NCI-H1417 treated with DMSO at 0.1 percent for 48 hours (cell line): ENCODE measurements around the gene TLCD3B.
A peak's percentile ranks its signal among the peaks of the same experiment; 100 is the strongest.

Experiments
- DNase-seq: peaks from one replicate; lab custom pipeline; 2025; lab: John Stamatoyannopoulos, UW

Gene TLCD3B

DNA sequence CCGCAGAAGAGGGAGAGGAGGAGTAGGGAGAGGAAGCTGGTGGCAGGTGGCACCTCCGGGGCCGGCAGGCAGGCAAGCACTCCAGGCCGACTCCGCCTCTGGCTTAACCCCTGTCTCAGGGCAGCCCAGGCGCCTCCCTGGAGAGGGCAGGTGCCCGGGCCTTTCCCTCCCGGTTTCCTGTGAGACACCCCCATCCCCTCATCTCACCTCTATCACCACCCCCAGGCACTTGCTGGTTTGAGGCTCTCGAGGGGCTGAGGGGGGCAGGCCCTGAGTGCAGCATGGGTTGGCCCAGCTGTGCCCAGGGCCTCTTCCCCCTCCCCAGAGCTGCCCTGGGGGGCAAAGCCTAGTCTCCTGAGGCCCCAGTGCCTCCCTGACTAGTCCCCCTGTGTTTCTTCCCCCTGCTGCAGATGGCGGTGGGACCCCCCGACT is 26.2 kb downstream of the TLCD3B start:
- DNase-seq: no peak

DNA sequence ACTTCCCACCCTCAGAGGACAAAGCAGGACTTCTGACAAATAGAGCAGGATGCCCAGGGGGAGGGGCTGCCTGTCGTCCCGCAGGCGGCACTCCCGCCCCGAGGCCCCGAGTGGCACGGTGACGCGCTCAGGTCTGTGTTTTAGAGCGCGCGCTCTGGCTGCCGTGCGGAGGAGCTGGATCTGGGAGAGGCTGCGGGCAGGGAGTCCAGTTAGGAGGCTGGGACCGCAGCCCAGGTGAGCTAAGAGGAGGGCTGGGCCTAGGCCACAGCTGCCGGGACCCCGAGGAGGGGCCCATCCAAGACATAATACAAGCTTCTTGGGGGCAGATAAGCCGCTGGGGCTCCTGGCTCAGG is 26.7 kb downstream of the TLCD3B start:
- DNase-seq: no peak

DNA sequence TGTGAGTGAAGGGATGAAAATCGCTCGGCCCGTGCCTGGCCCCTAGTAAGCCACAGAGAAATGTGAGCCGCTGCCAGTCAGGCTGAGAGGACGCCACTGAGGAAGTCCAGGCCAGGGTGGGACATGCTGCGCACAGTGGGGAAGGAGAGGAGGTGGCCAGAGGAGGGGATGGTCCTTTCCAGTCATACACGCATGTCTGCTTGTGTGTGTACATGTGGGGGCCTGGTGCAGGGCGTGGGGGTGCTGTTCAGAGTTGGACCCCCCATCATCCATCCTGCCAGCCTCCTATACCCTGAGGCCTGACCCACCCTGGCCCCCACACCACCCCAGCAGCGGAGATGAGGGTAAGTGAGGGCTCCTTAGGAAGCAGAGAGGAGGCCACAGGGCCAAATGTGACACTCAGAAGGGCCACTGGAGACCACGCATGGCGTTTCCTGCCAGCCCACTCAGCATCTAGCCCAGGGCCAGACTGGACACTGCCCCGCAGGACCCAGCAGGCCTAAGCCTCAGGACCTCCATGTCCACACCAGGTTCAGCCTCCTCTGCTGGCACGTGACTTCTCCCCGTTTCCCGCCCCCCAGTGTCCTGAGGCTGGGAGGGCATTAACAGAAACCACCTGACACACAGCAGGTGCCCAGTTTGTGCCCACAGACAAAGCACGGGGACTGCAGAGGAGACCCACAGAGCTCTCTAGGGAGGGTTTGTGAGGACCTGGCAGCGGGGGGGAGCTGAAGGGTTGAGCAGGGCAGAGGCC is 27.2 kb downstream of the TLCD3B start:
- DNase-seq: no peak

DNA sequence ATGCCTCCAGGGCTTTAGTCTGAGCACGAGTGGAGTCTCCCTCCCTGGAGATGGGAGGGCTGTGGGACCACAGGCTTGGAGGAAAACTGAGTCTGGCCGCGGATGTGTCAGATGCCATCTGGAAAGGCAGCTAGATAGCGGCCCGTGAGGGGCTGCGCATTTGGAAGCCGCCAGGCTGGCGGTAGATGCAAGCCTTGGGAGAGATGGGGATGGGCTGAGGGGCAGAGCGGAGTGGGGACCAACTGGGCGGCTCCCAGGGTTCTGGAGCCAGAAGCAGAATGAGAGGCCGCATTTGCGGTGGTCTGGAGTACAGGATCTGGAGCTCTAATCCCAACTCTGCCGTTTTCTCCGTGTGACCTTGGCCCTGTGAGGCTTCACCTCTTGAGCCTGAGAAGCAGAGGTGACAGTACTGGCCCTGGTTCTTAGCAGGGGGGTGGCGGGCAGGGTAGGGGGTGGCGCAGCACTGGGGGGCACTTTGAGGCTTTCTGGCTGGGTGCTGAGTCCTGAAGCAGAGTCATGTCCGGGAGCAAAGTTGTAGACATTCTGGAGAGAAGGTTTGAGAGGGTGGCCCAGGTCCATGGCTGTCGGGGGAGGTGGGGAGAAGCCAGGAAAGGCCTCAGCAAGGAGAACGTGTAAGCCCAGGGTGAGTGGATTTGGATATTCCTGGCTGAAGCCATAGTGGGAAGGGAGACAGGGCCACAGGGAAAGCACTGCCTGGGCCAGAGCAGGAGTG is 28.3 kb downstream of the TLCD3B start:
- DNase-seq: no peak

DNA sequence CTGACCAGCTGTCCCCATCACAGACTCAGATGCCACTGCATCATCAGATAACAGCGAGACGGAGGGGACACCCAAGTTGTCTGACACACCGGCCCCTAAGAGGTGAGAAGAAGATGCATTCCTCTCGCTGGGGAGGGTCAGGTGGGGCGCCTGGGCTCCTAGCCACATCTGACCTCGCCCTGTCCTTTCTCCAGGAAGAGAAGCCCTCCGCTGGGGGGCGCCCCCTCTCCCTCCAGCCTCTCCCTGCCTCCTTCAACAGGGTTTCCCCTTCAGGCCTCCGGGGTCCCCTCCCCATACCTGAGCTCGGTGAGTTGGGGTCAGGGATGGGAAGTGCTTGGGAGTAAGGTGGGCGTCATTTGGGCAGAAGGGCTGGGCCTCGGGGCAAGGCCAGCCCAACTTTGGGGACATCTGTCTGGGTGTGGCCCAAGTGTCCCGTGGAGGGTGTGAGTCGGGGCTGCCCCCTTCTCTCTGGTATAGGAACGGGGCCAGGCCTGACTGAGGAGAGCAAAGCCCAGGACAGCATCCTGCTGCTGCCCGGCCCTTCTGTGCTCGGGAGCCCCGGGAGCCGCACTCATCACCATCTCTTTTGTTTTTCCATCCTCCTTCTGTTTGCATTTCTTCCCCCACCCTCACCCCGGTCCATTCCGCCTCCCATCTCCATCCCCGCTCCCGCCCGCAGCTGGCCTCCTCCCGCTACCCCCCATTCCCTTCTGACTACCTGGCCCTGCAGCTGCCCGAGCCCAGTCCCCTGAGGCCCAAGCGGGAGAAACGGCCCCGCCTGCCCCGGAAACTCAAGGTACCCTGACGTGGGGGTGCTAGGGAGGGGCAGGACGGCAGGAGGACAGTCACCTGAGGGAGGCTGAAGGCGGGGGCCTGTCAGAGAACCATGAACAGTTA is 30.1 kb downstream of the TLCD3B start:
- no peak for DNase-seq

DNA sequence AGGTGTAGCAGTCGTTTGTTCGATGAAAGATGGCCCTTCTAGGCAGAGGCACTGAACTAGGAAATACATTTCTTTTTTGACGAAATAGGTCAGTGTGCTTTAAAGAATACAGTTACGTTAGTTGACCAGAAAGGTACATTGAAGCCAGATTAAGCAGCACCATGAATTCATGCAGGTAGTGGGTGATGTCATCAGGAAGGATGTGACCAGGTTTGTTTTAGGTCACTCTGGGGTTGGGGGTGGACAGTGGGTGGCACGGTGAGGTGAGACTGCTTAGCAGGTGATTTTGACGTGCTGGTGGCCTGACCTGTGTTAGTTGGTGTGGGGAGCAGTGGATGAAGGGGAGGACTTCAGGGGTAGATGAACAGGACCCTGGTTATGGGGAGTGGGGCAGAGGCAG is 31.5 kb downstream of the TLCD3B start:
- DNase-seq: no peak

DNA sequence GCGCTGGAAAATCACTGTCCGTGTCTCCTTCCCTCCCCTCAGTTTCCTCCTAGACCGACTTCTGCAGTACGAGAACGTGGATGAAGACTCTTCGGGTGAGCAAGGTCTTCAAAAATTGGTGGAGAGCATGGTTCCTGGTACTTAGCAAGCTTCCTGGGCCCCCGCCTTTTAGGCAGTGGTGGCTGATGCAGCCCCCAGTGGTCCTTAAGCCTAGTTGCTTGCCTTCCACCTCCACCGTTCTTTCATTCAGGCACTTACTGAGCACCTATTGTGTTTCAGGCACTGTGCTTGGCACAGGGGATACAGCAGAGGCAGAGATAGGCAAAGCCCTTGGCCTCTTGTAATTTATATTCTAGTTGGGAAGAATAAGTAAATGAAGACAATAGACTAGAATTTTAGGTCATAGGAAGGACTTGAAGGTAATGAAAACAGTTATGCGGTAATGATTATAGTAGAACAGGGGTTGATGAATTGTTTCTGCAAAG is 34.3 kb downstream of the TLCD3B start:
- DNase-seq: no peak

DNA sequence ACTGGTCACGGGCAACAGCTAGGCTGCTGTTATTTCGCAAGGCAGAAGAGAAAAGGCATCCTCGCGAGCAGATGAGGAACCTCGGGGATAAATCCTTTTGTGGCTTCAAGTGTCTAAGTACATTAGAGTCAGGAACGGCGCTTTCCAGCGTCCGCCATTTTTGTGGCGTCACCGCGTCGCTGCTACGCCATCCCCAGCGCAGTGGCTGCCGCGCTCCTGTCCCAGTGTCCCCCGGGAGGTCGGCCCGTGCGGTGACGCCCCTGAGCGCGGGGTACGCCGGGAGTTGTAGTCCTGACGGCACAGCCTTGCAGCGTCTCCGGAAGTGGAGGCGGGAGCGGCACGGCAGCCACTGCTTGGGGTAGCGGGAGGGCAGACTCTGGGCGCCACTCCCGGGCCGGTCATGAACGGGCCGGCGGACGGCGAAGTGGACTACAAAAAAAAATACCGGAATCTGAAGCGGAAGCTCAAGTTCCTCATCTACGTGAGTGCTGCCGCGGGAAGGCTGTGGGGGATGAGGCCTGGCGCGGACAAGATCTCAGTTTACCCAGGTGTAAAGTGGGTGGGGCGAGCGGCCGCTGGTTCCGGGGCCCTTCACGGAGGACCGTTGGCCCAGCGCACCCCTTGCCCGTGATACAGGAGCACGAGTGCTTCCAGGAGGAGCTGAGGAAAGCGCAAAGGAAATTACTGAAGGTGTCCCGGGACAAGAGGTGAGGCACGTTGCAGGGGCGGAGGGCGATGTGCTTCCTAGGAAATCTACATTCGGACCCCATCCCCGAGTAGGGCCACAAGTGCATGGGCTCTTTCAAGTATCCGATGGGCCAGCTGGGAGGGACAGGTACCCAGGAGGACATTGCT is 34.9 kb downstream of the TLCD3B start, which contains the start of gene INO80E:
Gene INO80E, plus strand, starts transcription at position 331 of the 855 bp plus-strand sequence. Its CDS starts 70 bp downstream, at position 401.
- DNase-seq: peak; percentile 78

DNA sequence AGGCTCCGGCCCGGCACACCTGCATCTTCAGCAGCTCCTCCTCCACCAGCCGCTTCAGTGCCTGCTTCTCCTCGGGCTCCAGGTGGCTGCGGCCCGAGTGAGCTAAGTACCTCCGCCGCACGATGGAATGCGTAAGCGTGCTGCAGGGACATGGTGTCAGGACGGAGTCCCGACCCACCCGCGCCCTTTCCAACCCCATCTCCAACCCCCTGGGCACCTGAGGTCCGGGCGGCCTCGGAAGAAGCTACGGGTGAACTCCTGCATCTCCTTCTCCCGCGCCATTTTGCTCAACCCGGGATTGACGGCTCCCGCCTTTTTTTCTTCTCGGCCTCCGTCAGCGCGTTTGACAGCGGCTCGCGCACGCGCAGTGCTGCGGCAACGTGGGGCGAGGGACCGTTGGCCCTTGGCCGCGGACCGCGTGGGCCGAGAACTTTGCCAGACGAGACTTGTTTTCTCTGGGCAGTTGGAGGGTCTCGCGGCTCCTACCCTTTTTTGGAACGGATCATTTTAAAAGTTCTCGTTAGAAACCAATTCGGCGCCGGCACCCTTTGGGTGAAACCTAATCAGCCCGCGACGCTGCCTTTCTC is 35.7 kb downstream of the TLCD3B start, which contains the start of gene HIRIP3:
Gene HIRIP3, minus strand, starts transcription at position 294 of the 587 bp plus-strand sequence. Its CDS starts 12 bp downstream, at position 282.
- DNase-seq: peak; percentile 54

DNA sequence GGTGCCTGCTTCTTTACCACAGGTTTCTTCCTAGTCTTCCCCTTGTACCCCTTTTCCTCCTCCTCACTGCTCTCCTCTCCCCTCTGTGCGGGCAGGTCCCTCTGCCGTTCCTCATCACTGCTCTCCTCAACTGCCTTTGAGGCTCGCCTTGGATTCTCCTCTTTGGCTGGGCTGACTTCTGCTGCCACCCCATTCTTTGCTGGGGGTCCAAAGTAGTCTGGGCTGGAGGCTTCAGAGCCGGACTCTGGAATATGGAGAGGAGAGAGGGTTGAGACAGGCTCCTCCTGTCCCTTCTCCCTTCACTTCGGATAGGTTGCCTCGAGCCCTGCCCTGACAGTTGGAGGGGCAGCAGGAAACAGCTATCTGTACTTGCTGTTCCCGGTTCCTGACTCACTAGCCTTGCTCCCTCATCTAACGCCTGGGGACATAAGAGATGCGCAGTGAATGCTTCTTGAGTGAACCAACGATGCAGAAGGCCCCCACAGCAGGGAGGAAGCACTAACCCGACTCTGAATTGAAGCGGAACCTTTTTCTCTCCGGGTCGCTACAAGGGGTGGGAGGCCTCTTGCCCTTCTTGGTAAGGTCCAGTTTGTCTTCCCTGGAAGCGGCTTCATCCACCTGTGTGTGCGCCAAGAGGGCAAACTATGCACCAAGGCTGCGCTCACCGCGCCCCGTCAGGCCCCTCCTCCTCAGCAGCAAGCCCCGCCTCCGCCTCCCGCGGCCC is 36.3 kb downstream of the TLCD3B start:
- no peak for DNase-seq

DNA sequence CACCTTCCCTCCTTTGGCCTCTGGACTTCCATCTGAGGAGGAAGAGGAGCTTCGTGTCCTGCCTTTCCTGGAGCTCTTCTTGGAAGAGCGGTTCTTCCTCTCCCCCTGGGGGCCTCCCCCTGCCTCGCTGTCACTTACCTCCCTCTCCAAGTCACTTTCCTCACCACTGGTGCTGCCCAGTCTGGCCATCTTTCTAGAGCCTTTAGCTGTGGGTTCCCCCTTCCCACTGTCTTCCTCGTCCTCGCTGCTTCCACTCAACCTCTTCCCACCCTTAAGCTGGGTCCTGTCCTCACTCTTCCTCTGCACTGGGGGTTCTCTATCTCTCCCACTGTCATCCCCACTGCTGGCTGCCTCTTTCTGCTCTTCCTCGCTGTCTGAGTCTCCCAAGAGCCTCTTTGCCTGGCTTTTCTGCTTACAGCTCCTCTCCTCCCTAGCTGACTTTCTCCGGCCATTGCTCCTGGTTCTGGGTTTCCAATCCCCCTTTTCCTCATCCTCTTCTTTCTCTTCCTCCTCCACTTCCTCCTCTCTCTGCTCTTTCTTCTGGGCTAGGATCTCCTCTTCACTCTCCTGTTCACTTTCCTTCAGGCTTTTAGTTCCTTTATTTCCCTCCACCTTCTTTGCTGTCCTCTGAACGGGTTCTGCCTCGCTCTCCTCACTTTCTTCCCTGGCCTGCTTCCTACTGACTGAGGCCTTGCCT is 37.0 kb downstream of the TLCD3B start:
- DNase-seq: no peak

DNA sequence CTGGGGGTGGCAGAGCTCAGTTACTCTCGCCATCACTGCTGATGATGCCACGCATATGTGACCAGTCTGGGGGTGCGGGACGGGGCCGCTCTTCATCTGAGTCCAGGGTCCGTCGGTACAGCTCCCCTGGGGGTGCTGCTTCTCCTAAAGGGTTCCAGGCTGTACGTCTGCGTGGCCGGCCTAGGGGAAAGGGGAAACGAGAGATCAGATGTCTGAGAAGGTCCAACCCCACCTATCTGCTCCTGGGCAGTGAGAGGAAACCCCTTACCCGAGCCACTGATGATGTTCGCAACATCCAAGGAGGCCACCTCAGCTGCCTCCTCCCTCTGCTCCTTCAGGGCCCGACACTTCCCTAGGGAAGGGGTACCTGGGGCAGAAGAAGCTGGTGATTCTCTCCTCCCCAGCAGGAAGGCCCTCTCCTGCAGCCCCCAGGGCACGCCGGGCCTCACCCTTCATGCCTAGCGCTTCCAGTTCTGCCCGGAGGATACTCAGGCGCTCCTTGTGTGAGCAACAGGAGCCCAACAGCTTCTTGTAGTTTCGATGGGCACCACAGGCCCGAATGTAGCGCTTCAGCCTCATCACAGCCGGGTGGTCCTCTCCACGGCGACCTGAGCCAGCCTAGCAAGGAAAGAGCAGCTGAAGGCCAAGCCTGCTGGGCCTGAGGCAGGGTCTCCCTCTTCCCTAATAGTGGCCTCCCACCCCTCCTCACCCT is 37.7 kb downstream of the TLCD3B start:
- no peak for DNase-seq

DNA sequence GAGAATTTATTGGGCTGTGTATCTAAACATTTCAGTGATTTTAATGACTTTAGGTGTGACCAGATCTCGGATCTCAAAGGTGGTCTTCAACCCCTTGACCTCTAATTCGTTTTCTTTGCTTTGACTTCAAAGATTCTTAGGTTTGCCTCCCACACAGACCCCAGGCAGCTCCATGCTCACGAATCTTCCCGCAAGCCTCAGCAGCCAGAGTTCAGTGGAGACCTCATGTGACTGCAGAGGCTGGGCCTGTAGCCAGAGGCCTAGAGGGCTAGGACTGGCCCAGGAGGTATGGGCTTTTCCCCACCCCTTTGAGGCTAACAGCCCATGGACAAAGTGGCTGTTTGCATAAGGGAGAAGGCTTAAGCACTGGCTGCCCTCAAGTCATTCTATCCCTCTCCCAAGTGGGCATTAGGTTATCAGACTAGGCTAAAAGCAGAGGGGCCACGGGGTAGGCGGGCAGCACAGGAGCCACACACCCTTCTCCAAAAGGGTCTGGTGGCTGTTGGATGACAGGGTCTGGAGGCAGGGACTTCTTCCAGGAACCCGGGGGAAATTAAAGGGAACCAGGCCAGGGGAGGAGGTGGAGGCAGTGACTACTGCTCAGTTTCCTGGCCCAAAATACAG is 38.6 kb downstream of the TLCD3B start:
- no peak for DNase-seq

DNA sequence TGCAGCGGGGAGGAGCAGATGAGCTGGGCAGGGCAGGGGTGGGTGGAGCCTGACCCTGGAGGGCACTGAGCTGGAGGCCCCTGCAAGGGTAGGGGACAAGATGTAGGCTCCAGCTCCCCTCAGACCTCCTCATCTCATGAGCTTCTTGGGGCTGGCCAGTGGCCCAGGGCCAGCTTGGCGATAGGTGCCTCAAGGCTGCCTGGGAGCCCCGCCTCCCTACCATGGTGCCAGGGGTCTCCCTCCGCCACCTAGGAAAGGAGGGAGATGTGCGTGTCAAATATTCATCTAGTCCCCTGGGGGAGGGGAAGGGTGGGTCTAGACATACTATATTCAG is 39.5 kb downstream of the TLCD3B start:
- no peak for DNase-seq

DNA sequence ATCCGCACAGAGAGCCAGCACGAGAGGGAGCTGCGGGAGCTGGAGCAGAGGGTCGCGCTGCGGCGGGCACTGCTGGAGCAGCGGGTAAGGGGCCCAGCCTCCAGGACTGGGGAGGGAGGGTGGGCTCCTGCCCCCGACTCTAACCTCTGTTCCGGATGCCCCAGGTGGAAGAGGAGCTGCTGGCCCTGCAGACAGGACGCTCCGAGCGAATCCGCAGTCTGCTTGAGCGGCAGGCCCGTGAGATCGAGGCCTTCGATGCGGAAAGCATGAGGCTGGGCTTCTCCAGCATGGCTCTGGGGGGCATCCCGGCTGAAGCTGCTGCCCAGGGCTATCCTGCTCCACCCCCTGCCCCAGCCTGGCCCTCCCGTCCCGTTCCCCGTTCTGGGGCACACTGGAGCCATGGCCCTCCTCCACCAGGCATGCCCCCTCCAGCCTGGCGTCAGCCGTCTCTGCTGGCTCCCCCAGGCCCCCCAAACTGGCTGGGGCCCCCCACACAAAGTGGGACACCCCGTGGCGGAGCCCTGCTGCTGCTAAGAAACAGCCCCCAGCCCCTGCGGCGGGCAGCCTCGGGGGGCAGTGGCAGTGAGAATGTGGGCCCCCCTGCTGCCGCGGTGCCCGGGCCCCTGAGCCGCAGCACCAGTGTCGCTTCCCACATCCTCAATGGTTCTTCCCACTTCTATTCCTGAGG is 40.0 kb downstream of the TLCD3B start:
- DNase-seq: no peak

DNA sequence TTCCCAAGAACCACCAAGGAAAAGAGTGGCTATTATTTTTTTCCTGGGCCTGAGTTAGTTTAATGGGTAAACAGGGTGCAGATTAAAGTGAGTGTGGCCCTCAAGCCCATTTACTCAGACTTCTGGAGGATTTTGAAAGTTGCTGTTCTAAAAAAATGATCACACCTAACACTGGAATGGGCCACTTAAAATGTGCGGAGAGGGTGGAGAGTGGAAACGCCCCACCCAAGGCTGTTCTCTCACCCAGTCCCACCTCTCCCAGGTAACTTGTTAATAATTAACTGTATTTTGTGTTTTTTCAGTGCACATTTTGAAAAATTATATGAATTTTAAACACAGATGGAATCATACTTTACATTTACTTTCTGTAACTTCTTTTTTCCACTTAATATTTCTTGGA is 41.0 kb downstream of the TLCD3B start:
- DNase-seq: no peak

DNA sequence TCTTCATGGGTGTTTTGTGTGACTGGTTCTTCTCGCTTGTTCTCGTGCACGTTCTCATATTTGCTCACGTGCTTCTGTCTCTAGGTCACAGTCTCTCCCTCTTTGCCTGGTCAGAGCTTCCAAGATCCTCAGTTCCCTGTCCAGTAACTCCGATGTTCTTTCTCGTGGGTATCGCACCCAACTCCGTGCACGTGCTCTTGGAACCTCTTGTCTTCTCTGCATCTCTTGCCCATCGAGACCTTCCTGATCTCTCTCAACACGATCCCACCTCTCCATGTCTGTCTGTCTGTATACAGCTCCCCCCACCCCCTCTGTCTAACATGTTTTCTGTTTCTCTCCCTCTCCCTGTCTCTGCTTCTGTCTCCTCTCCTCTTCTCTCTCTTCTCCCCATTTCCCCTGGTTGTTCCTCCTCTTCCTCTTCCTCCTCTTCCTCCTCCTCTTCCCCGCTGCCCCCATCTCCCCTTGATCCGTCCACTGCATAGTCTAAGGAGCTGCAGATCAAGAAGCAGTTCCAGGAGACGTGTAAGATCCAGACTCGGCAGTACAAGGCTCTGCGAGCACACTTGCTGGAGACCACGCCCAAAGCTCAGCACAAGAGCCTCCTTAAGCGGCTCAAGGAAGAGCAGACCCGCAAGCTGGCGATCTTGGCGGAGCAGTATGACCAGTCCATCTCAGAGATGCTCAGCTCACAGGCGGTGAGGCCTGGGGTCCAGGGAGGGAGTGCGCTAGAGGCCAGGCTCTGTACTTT is 41.8 kb downstream of the TLCD3B start:
- no peak for DNase-seq
